Skeletal muscle satellite cell (primary cell): ENCODE measurements around the gene FER1L5. TPM values are rescaled to one million over a fixed set of nuclear protein-coding genes. Genes with fewer than 3 reads are reported as not detected.

ENCODE experiments used
- H3K27me3 ChIP-seq: 2 replicates; pipeline ENCODE4 v1.7.0; 2013; ENCODE audit warnings: low read length; ENCODE audit not compliant: control insufficient read depth, insufficient read depth
- H3K36me3 ChIP-seq: 2 replicates; pipeline ENCODE4 v1.7.0; 2013; ENCODE audit warnings: mild to moderate bottlenecking, control low read depth, low read length; ENCODE audit not compliant: insufficient read depth
- H3K4me1 ChIP-seq: 2 replicates; pipeline ENCODE4 v1.7.0; 2013; ENCODE audit warnings: low read length; ENCODE audit not compliant: control insufficient read depth, insufficient read depth
- H3K4me2 ChIP-seq: 2 replicates; pipeline ENCODE4 v1.7.0; 2013; ENCODE audit warnings: mild to moderate bottlenecking, low read length
- H3K4me3 ChIP-seq: 2 replicates; pipeline ENCODE4 v1.7.0; 2013; ENCODE audit warnings: low read length
- H3K9ac ChIP-seq: 2 replicates; pipeline ENCODE4 v1.7.0; 2013; ENCODE audit warnings: mild to moderate bottlenecking, low read depth, low read length, moderate library complexity
- H3K9me3 ChIP-seq: replicated peaks from 2 replicates; pipeline ENCODE4 v1.7.0; 2013; ENCODE audit warnings: mild to moderate bottlenecking, control low read depth, low read length
- total RNA-seq: library from RNA; depleted of rRNA; stranded (reverse); fragments of >200 nt; gene quantifications from 2 replicates; pipeline ENCODE4 v1.2.3, GENCODE V29; 2012; rRNA removed

FER1L5 gene
- total RNA-seq = 0.22 and 0.25 TPM in 2 replicates

GRCh38 chr2:96642564-96643360, at the start of gene FER1L5:
Gene FER1L5, plus strand, starts transcription at chr2:96642764. Its CDS starts 73 bp downstream, at chr2:96642837.
- Histone ChIP-seq H3K9me3 (no peaks in the 10 kb centered on the region), H3K36me3 (no peaks in the 10 kb centered on the region), H3K4me1 (peaks cover 4% of the 10 kb centered on the region), H3K9ac (no peak within 1 kb of the TSS), H3K4me3 (peak within 1 kb of the TSS; percentile 11), H3K4me2 (peak within 1 kb of the TSS; percentile 51), H3K27me3 (no peaks in the 10 kb centered on the region)

- no peak overlapping the region for H3K4me2 ChIP-seq
- no peaks in the 10 kb centered on the region for H3K4me1 ChIP-seq
- no peak overlapping the region for H3K9ac ChIP-seq
- no peaks in the 10 kb centered on the region for H3K9me3 ChIP-seq
- H3K36me3 ChIP-seq = peaks cover 60% of the 10 kb centered on the region
- H3K4me3 ChIP-seq = no peak overlapping the region
- H3K27me3 ChIP-seq = no peaks in the 10 kb centered on the region
These were observed 48.3 kb upstream of the FER1L5 start for GRCh38 chr2:96594282-96594681.

- Histone ChIP-seq H3K27me3 (no peaks in the 10 kb centered on the region), H3K4me1 (no peaks in the 10 kb centered on the region), H3K4me3 (no peak overlapping the region), H3K4me2 (no peak overlapping the region), H3K9ac (no peak overlapping the region), H3K9me3 (no peaks in the 10 kb centered on the region), H3K36me3 (peaks cover 63% of the 10 kb centered on the region)
These were observed 47.8 kb upstream of the FER1L5 start for GRCh38 chr2:96594691-96595152.

GRCh38 chr2:96596596-96596995, 46.0 kb upstream of the FER1L5 start:
- Histone ChIP-seq H3K36me3 (peaks cover 79% of the 10 kb centered on the region), H3K27me3 (no peaks in the 10 kb centered on the region), H3K9ac (no peak overlapping the region), H3K4me2 (no peak overlapping the region), H3K4me1 (no peaks in the 10 kb centered on the region), H3K9me3 (no peaks in the 10 kb centered on the region), H3K4me3 (no peak overlapping the region)

- Histone ChIP-seq H3K9ac (no peak overlapping the region), H3K27me3 (no peaks in the 10 kb centered on the region), H3K36me3 (peaks cover 80% of the 10 kb centered on the region), H3K9me3 (no peaks in the 10 kb centered on the region), H3K4me1 (no peaks in the 10 kb centered on the region), H3K4me3 (no peak overlapping the region), H3K4me2 (no peak overlapping the region)
These were observed 42.6 kb upstream of the FER1L5 start for GRCh38 chr2:96599941-96600340.

GRCh38 chr2:96601382-96602292, 40.9 kb upstream of the FER1L5 start:
- Histone ChIP-seq H3K9ac (no peak overlapping the region), H3K27me3 (no peaks in the 10 kb centered on the region), H3K9me3 (no peaks in the 10 kb centered on the region), H3K4me3 (no peak overlapping the region), H3K4me2 (no peak overlapping the region), H3K4me1 (peaks cover 5% of the 10 kb centered on the region), H3K36me3 (peaks cover 80% of the 10 kb centered on the region)

- H3K9me3 ChIP-seq = no peaks in the 10 kb centered on the region
- peaks cover 82% of the 10 kb centered on the region for H3K36me3 ChIP-seq
- H3K4me3 ChIP-seq = no peak overlapping the region
- H3K4me2 ChIP-seq = no peak overlapping the region
- H3K4me1 ChIP-seq = peaks cover 5% of the 10 kb centered on the region
- no peaks in the 10 kb centered on the region for H3K27me3 ChIP-seq
- no peak overlapping the region for H3K9ac ChIP-seq
These were observed 40.2 kb upstream of the FER1L5 start for GRCh38 chr2:96602330-96602823.

GRCh38 chr2:96604104-96604503, 38.5 kb upstream of the FER1L5 start:
- Histone ChIP-seq H3K4me3 (no peak overlapping the region), H3K4me2 (no peak overlapping the region), H3K4me1 (peaks cover 5% of the 10 kb centered on the region), H3K27me3 (no peaks in the 10 kb centered on the region), H3K9ac (no peak overlapping the region), H3K36me3 (peaks cover 87% of the 10 kb centered on the region), H3K9me3 (no peaks in the 10 kb centered on the region)

GRCh38 chr2:96608469-96609455, 33.8 kb upstream of the FER1L5 start:
- peaks cover 83% of the 10 kb centered on the region for H3K36me3 ChIP-seq
- H3K9ac ChIP-seq = no peak overlapping the region
- H3K4me3 ChIP-seq = no peak overlapping the region
- no peaks in the 10 kb centered on the region for H3K27me3 ChIP-seq
- no peak overlapping the region for H3K4me2 ChIP-seq
- peaks cover 5% of the 10 kb centered on the region for H3K4me1 ChIP-seq
- H3K9me3 ChIP-seq = no peaks in the 10 kb centered on the region

GRCh38 chr2:96616128-96616527, 26.4 kb upstream of the FER1L5 start:
- H3K4me3 ChIP-seq = no peak overlapping the region
- H3K4me2 ChIP-seq = no peak overlapping the region
- no peak overlapping the region for H3K9ac ChIP-seq
- H3K36me3 ChIP-seq = peaks cover 59% of the 10 kb centered on the region
- H3K27me3 ChIP-seq = no peaks in the 10 kb centered on the region
- no peaks in the 10 kb centered on the region for H3K9me3 ChIP-seq
- H3K4me1 ChIP-seq = no peaks in the 10 kb centered on the region
